HepG2 (cell line): ENCODE data around the gene CD7. TPM values are rescaled to one million over a fixed set of nuclear protein-coding genes. Genes with fewer than 3 reads are reported as not detected.

Source experiments
- CBX2 ChIP-seq, 2 experiments: fragments of 200-600 bp in 1 of 2; sonication (generic); formaldehyde crosslinking in 1 of 2; IDR thresholded peaks; 2 replicates each; pipeline versions ENCODE4 v1.7.0 to v1.8.1; 2018 to 2022; ENCODE audit warnings: low read depth in 2 of 2, low read length in 1 of 2, mild to moderate bottlenecking in 1 of 2, missing genetic modification reagents in 1 of 2
- ELF3 ChIP-seq: IDR thresholded peaks from 2 replicates; pipeline ENCODE4 v1.6.1; 2016; ENCODE audit warnings: missing genetic modification reagents, missing compliant biosample characterization
- HOXA3 ChIP-seq: sonication (generic); formaldehyde crosslinking; IDR thresholded peaks from 2 replicates; pipeline ENCODE4 v1.5.0; 2020; ENCODE audit warnings: missing genetic modification reagents
- KDM2A ChIP-seq: sonication (generic); formaldehyde crosslinking; IDR thresholded peaks from 2 replicates; pipeline ENCODE4 v1.4.0; 2020; ENCODE audit warnings: low read depth, missing genetic modification reagents, borderline replicate concordance
- NFKB2 ChIP-seq: sonication (generic); formaldehyde crosslinking; IDR thresholded peaks from 2 replicates; pipeline ENCODE4 v1.4.0; 2020; ENCODE audit warnings: missing genetic modification reagents, borderline replicate concordance
- SETDB1 ChIP-seq: sonication (generic); formaldehyde crosslinking; IDR thresholded peaks from 2 replicates; pipeline ENCODE4 v1.5.1; 2020; ENCODE audit warnings: missing genetic modification reagents, mild to moderate bottlenecking, borderline replicate concordance
- TAF15 ChIP-seq: fragments of 200-400 bp; formaldehyde crosslinking; IDR thresholded peaks from one replicate; pipeline ENCODE4 v1.6.1; 2018; ENCODE audit warnings: mild to moderate bottlenecking, low read depth, low read length; ENCODE audit not compliant: poor library complexity, severe bottlenecking
- ZNF678 ChIP-seq: sonication (generic); formaldehyde crosslinking; IDR thresholded peaks from 2 replicates; pipeline ENCODE4 v1.4.0; 2020; ENCODE audit warnings: mild to moderate bottlenecking, missing genetic modification reagents
- polyA plus RNA-seq, 8 experiments: library from polyadenylated mRNA; depleted of rRNA in 3 of 8; stranded (reverse) in 7 of 8; unstranded in 1 of 8; fragments of >200 nt; fragmentation: Illumina TruSeq in 4 of 8; extraction: Trizol in 4 of 8; gene quantifications; 2 replicates each; pipeline versions ENCODE4 v1.2.1 to v1.2.3, GENCODE V29; 2011 to 2016; ENCODE audit warnings: low read depth in 4 of 8, missing spikeins in 1 of 8, mixed read lengths in 1 of 8; ENCODE audit not compliant: insufficient read depth in 1 of 8
- total RNA-seq, 5 experiments: library from RNA; depleted of rRNA; stranded (reverse); fragments of >200 nt; fragmentation: Illumina TruSeq; extraction: Trizol; gene quantifications; 2 replicates each; pipeline ENCODE4 v1.2.3, GENCODE V29; 2016; ENCODE audit warnings: low read depth in 1 of 5
- TF ChIP-seq, protein P1 (sequence below), 2 experiments: sonication (generic) in 1 of 2; formaldehyde crosslinking in 1 of 2; IDR thresholded peaks; 2 replicates each; pipeline versions ENCODE4 v1.4.0 to v1.6.1; 2016 to 2020; ENCODE audit warnings: borderline replicate concordance in 1 of 2, low read depth in 1 of 2, mild to moderate bottlenecking in 1 of 2, missing genetic modification reagents in 1 of 2
- TF ChIP-seq, protein P2 (sequence below): sonication (generic); formaldehyde crosslinking; IDR thresholded peaks from 2 replicates; pipeline ENCODE4 v1.4.0; 2020; ENCODE audit warnings: missing genetic modification reagents
- TF ChIP-seq, protein P3 (sequence below): fragments of 450-650 bp; IDR thresholded peaks from 2 replicates; pipeline ENCODE4 v1.6.1; 2017
- TF ChIP-seq, protein P4 (sequence below): sonication (generic); formaldehyde crosslinking; IDR thresholded peaks from 2 replicates; pipeline ENCODE4 v1.5.0; 2020; ENCODE audit warnings: missing genetic modification reagents, mild to moderate bottlenecking, borderline replicate concordance
- TF ChIP-seq, protein P5 (sequence below): sonication (generic); formaldehyde crosslinking; IDR thresholded peaks from 2 replicates; pipeline ENCODE4 v1.5.1; 2020; ENCODE audit warnings: missing genetic modification reagents, mild to moderate bottlenecking, borderline replicate concordance
- TF ChIP-seq, protein P6 (sequence below), 2 experiments: sonication (generic) in 1 of 2; formaldehyde crosslinking in 1 of 2; IDR thresholded peaks; 2 replicates each; pipeline versions ENCODE4 v1.4.0 to v1.6.1; 2018 to 2020; ENCODE audit warnings: missing genetic modification reagents in 2 of 2, borderline replicate concordance in 1 of 2, low read depth in 1 of 2, mild to moderate bottlenecking in 1 of 2, missing biosample characterization in 1 of 2

Gene CD7
- total and polyA plus RNA-seq, 2 of the 13 experiments (the other 11 are each of a cell fraction or from before 2014, with no cell fraction given): 67.6 to 76.4 TPM

DNA sequence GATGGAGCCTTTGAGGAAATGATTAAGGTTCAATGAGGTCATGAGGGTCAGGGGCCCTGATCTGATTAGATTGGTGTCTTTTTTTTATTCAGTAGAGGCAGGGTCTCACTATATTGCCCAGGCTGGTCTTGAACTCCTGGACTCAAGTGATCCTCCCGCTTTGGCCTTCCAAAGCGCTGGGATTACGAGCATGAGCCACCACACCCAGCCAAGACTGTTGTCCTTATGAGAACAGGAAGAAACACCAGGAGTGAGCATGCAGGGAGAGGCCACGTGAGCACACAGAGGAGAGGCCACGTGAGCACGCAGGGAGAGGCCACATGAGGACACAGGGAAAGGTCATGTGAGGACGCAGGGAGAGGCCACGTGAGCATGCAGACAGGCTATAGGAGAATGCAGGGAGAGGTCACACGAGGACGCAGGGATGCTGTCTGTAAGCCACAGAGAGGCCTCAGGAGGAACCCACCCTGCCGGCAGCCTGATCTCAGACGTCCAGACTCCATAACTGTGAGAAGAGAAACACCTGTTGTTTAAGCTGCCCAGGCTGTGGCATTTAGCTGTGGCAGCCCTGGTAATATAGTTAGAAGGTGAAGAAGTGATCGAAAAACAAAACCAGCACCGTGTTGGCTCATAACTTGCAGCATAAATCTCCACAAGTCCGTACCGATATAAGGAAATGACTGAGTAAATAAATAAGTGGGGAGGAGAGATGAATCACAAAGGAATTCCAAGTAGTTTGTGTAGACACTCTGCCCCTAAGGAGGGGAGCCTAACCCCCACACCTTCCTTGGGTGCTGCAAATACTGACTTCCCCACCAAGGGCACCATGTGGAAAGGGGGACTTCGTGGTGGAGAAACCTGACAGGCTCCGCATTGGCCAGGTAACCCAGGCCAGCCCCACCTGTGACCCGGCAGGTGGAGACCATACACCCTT lies 29.3 kb downstream of the CD7 start (continued):
- peak; percentile 95 for TF ChIP-seq ELF3 (CRISPR knock-in tag)
- no peak for TF ChIP-seq CBX2 (IDR thresholded peaks at IDR 0.05; ENCODE audit: low read depth, low read length)
- TF ChIP-seq CBX2 (CRISPR knock-in tag; IDR thresholded peaks at IDR 0.05; ENCODE audit: low read depth): no peak
- TF ChIP-seq SETDB1 (CRISPR knock-in tag): no peak
- no peak for TF ChIP-seq ZNF678 (CRISPR knock-in tag)
- peak; percentile 70; the same call in 1 of the 2 replicates for TF ChIP-seq NFKB2 (CRISPR knock-in tag)
- TF ChIP-seq, protein P1, sequence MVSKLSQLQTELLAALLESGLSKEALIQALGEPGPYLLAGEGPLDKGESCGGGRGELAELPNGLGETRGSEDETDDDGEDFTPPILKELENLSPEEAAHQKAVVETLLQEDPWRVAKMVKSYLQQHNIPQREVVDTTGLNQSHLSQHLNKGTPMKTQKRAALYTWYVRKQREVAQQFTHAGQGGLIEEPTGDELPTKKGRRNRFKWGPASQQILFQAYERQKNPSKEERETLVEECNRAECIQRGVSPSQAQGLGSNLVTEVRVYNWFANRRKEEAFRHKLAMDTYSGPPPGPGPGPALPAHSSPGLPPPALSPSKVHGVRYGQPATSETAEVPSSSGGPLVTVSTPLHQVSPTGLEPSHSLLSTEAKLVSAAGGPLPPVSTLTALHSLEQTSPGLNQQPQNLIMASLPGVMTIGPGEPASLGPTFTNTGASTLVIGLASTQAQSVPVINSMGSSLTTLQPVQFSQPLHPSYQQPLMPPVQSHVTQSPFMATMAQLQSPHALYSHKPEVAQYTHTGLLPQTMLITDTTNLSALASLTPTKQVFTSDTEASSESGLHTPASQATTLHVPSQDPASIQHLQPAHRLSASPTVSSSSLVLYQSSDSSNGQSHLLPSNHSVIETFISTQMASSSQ (IDR thresholded peaks at IDR 0.05; ENCODE audit: low read depth): 0 out of 2 replicates have a peak, but pooled peaks have one; percentile 33
- TF ChIP-seq, protein P1 (CRISPR knock-in tag; IDR thresholded peaks at IDR 0.05; ENCODE audit: borderline replicate concordance): peak; percentile 83
- TF ChIP-seq, protein P2, sequence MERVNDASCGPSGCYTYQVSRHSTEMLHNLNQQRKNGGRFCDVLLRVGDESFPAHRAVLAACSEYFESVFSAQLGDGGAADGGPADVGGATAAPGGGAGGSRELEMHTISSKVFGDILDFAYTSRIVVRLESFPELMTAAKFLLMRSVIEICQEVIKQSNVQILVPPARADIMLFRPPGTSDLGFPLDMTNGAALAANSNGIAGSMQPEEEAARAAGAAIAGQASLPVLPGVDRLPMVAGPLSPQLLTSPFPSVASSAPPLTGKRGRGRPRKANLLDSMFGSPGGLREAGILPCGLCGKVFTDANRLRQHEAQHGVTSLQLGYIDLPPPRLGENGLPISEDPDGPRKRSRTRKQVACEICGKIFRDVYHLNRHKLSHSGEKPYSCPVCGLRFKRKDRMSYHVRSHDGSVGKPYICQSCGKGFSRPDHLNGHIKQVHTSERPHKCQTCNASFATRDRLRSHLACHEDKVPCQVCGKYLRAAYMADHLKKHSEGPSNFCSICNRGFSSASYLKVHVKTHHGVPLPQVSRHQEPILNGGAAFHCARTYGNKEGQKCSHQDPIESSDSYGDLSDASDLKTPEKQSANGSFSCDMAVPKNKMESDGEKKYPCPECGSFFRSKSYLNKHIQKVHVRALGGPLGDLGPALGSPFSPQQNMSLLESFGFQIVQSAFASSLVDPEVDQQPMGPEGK (CRISPR knock-in tag): peak; percentile 63
- TF ChIP-seq, protein P3, sequence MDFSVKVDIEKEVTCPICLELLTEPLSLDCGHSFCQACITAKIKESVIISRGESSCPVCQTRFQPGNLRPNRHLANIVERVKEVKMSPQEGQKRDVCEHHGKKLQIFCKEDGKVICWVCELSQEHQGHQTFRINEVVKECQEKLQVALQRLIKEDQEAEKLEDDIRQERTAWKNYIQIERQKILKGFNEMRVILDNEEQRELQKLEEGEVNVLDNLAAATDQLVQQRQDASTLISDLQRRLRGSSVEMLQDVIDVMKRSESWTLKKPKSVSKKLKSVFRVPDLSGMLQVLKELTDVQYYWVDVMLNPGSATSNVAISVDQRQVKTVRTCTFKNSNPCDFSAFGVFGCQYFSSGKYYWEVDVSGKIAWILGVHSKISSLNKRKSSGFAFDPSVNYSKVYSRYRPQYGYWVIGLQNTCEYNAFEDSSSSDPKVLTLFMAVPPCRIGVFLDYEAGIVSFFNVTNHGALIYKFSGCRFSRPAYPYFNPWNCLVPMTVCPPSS: no peak
- TF ChIP-seq, protein P4, sequence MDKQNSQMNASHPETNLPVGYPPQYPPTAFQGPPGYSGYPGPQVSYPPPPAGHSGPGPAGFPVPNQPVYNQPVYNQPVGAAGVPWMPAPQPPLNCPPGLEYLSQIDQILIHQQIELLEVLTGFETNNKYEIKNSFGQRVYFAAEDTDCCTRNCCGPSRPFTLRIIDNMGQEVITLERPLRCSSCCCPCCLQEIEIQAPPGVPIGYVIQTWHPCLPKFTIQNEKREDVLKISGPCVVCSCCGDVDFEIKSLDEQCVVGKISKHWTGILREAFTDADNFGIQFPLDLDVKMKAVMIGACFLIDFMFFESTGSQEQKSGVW (CRISPR knock-in tag): no peak; the same call in 1 of the 2 replicates
- peak; percentile 87; the same call in 1 of the 2 replicates for TF ChIP-seq KDM2A (CRISPR knock-in tag)
- TF ChIP-seq, protein P5, sequence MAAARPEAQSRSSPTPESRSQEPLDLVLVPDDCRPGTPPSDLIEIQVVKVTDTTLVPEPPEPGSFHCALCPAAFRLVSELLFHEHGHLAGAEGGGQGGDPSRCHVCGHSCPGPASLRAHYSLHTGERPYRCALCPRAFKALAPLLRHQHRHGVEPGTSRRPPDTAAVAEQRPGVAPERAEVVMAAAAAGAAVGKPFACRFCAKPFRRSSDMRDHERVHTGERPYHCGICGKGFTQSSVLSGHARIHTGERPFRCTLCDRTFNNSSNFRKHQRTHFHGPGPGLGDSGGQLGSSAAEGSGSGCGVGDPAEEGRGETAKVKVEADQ (CRISPR knock-in tag): no peak
- TF ChIP-seq TAF15: no peak
- TF ChIP-seq HOXA3 (CRISPR knock-in tag): peak; percentile 94
- TF ChIP-seq, protein P6, sequence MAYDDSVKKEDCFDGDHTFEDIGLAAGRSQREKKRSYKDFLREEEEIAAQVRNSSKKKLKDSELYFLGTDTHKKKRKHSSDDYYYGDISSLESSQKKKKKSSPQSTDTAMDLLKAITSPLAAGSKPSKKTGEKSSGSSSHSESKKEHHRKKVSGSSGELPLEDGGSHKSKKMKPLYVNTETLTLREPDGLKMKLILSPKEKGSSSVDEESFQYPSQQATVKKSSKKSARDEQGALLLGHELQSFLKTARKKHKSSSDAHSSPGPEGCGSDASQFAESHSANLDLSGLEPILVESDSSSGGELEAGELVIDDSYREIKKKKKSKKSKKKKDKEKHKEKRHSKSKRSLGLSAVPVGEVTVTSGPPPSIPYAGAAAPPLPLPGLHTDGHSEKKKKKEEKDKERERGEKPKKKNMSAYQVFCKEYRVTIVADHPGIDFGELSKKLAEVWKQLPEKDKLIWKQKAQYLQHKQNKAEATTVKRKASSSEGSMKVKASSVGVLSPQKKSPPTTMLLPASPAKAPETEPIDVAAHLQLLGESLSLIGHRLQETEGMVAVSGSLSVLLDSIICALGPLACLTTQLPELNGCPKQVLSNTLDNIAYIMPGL (CRISPR knock-in tag; IDR thresholded peaks at IDR 0.05; ENCODE audit: borderline replicate concordance in 1 of 2, low read depth in 1 of 2): peak; percentile 71 to 87
